Parathyroid adenoma (tissue), 2 donors: Measurements from ENCODE around the gene EIF2S2.

ENCODE experiments used
- H2AFZ ChIP-seq: fragments of 300-600 bp; sonication (generic); one replicate; pipeline ENCODE4 v1.7.0; 2017; ENCODE audit warnings: antibody characterized with exemption, mild to moderate bottlenecking
- H3K27ac ChIP-seq: fragments of 300-600 bp; sonication (generic); one replicate; pipeline ENCODE4 v1.7.0; 2017
- H3K27me3 ChIP-seq: fragments of 300-600 bp; sonication (generic); one replicate; pipeline ENCODE4 v1.7.0; 2017; ENCODE audit warnings: low read length; ENCODE audit not compliant: control insufficient read depth, insufficient read depth
- H3K36me3 ChIP-seq: fragments of 300-600 bp; sonication (generic); one replicate; pipeline ENCODE4 v1.7.0; 2017; ENCODE audit warnings: low read length; ENCODE audit not compliant: control insufficient read depth, insufficient read depth
- H3K4me1 ChIP-seq: fragments of 300-600 bp; sonication (generic); one replicate; pipeline ENCODE4 v1.7.0; 2017; ENCODE audit warnings: control low read depth
- H3K4me2 ChIP-seq: fragments of 300-600 bp; sonication (generic); one replicate; pipeline ENCODE4 v1.7.0; 2017; ENCODE audit warnings: low read length
- H3K4me3 ChIP-seq: fragments of 300-600 bp; sonication (generic); one replicate; pipeline ENCODE4 v1.7.0; 2017; ENCODE audit warnings: low read depth, low read length
- H3K79me2 ChIP-seq: fragments of 300-600 bp; sonication (generic); one replicate; pipeline ENCODE4 v1.7.0; 2017; ENCODE audit warnings: control low read depth
- H3K9ac ChIP-seq: fragments of 300-600 bp; sonication (generic); one replicate; pipeline ENCODE4 v1.7.0; 2017; ENCODE audit warnings: mild to moderate bottlenecking
- H3K9me3 ChIP-seq: fragments of 300-600 bp; sonication (generic); one replicate; pipeline ENCODE4 v1.7.0; 2017; ENCODE audit warnings: low read length; ENCODE audit not compliant: control insufficient read depth
- CTCF ChIP-seq: fragments of 300-600 bp; sonication (generic); IDR thresholded peaks from one replicate; pipeline ENCODE4 v1.7.0; 2017; ENCODE audit warnings: antibody characterized with exemption, mild to moderate bottlenecking
- donor health status: primary hyperparathyroidism.

Gene EIF2S2

DNA sequence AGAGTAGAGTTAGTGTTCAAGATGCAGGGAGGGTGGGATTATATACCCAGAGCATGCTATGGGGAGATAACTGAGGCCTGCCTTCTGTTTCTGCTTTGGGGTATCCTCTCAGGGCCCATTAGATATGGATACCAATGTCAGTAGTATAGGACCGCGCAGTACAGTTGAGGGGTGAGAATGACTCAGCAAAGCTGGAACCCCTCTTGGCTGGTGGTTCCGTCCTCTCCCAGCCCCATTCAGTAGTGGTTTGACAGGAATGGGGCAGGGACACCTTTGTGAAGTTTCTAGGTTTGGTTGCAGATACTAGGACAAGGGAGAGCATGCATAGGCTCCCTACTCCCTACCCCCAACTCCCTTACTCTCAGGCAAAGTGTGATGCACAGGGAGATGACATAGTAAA, 47.8 kb downstream of the EIF2S2 start:
- no peaks in the 10 kb centered on the region for H3K79me2 ChIP-seq
- H3K9ac ChIP-seq, result no peak overlapping the region
- H3K36me3 ChIP-seq, result no peaks in the 10 kb centered on the region
- no peak overlapping the region for H2AFZ ChIP-seq
- TF ChIP-seq CTCF, result no peak
- H3K4me1 ChIP-seq, result peaks cover 9% of the 10 kb centered on the region
- H3K27ac ChIP-seq, result no peak overlapping the region
- no peak overlapping the region for H3K4me2 ChIP-seq
- no peaks in the 10 kb centered on the region for H3K27me3 ChIP-seq
- H3K4me3 ChIP-seq, result no peak overlapping the region
- H3K9me3 ChIP-seq, result no peaks in the 10 kb centered on the region

GRCh38 chr20:34062570-34063482, 49.2 kb downstream of the EIF2S2 start:
- TF ChIP-seq CTCF, result no peak
- Histone ChIP-seq H3K36me3 (no peaks in the 10 kb centered on the region), H3K79me2 (no peaks in the 10 kb centered on the region), H3K4me3 (no peak overlapping the region), H2AFZ (no peak overlapping the region), H3K9me3 (no peaks in the 10 kb centered on the region), H3K9ac (no peak overlapping the region), H3K4me2 (no peak overlapping the region), H3K27me3 (no peaks in the 10 kb centered on the region), H3K4me1 (peaks cover 7% of the 10 kb centered on the region), H3K27ac (no peak overlapping the region)

DNA sequence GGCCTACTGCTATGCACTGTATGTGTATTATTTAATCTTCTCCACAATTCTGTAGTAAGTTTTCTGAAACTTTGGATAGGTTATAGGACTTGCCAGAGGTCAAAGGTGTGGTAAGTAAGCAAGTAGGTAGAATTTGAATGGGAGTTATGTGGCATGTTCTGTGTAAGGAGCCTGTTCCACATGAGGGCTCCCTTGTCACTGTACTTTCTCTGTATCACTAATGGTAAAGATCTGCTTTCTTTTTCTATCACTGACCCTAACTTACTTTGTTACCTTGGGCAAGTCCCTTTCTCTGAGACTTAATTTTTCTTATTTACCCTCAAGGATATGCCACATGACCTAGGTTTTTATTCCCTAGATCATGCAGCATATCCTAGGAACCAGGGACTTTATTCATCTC, 50.3 kb downstream of the EIF2S2 start:
- Histone ChIP-seq H3K9me3 (no peaks in the 10 kb centered on the region), H3K27me3 (no peaks in the 10 kb centered on the region), H3K4me3 (no peak overlapping the region), H3K4me2 (no peak overlapping the region), H3K27ac (no peak overlapping the region), H2AFZ (no peak overlapping the region), H3K9ac (no peak overlapping the region), H3K36me3 (no peaks in the 10 kb centered on the region), H3K79me2 (no peaks in the 10 kb centered on the region), H3K4me1 (peaks cover 7% of the 10 kb centered on the region)
- no peak for TF ChIP-seq CTCF

DNA sequence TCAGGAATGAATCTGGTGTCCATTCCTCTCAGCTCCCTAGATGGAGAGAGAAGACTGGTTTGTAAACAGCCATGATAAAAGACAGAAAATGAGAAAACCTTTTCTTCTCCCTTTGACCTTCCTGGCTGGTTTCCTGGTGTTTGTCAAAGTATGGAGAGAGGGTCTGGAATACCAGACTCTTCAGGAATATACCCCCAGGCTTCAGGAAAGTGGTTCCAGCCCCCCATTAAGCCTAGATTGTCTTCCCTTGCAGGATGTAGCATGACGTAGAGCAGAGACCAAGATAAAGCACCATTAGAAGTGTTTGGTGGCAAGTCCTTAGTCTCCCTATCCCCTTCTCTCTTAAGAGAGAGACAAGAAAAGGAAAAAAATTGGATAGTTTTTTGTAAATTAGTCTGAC, 51.1 kb downstream of the EIF2S2 start:
- H3K27ac ChIP-seq, result no peak overlapping the region
- H3K9ac ChIP-seq, result no peak overlapping the region
- H3K27me3 ChIP-seq, result no peaks in the 10 kb centered on the region
- no peak for TF ChIP-seq CTCF
- no peaks in the 10 kb centered on the region for H3K36me3 ChIP-seq
- H3K9me3 ChIP-seq, result no peaks in the 10 kb centered on the region
- H2AFZ ChIP-seq, result no peak overlapping the region
- H3K4me2 ChIP-seq, result no peak overlapping the region
- H3K79me2 ChIP-seq, result peaks cover 3% of the 10 kb centered on the region
- peaks cover 7% of the 10 kb centered on the region for H3K4me1 ChIP-seq
- H3K4me3 ChIP-seq, result no peak overlapping the region

DNA sequence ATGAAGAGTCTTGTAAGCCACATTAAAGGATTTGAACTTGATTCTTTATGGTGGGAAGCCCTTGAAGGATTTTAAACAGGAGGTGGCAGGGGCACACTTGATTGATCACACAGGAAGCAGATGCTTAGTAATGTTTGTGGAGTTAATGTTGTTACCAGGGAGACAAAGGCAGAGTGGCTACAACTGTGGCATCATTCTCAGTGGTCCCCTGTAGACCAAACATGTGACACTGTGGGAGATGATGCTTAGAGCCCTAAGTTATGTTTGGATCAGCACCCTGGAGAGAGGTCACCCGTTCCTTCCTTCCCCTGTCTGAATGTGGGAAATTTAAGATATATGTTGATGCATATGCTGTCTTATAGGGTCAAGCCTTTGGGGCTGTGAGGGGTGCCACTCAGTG, 53.2 kb downstream of the EIF2S2 start:
- Histone ChIP-seq H3K4me1 (peaks cover 19% of the 10 kb centered on the region), H3K79me2 (peaks cover 18% of the 10 kb centered on the region), H3K4me3 (no peak overlapping the region), H3K9me3 (no peaks in the 10 kb centered on the region), H3K9ac (no peak overlapping the region), H2AFZ (no peak overlapping the region), H3K36me3 (no peaks in the 10 kb centered on the region), H3K4me2 (no peak overlapping the region), H3K27me3 (no peaks in the 10 kb centered on the region), H3K27ac (no peak overlapping the region)
- no peak for TF ChIP-seq CTCF
